Measurements from ENCODE around the gene TES. TPM values are rescaled to one million over a fixed set of nuclear protein-coding genes. Genes with fewer than 3 reads are reported as not detected.

TES gene, protein sequence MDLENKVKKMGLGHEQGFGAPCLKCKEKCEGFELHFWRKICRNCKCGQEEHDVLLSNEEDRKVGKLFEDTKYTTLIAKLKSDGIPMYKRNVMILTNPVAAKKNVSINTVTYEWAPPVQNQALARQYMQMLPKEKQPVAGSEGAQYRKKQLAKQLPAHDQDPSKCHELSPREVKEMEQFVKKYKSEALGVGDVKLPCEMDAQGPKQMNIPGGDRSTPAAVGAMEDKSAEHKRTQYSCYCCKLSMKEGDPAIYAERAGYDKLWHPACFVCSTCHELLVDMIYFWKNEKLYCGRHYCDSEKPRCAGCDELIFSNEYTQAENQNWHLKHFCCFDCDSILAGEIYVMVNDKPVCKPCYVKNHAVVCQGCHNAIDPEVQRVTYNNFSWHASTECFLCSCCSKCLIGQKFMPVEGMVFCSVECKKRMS
- total RNA-seq = 99.2 and 124 TPM in 2 replicates

DNA sequence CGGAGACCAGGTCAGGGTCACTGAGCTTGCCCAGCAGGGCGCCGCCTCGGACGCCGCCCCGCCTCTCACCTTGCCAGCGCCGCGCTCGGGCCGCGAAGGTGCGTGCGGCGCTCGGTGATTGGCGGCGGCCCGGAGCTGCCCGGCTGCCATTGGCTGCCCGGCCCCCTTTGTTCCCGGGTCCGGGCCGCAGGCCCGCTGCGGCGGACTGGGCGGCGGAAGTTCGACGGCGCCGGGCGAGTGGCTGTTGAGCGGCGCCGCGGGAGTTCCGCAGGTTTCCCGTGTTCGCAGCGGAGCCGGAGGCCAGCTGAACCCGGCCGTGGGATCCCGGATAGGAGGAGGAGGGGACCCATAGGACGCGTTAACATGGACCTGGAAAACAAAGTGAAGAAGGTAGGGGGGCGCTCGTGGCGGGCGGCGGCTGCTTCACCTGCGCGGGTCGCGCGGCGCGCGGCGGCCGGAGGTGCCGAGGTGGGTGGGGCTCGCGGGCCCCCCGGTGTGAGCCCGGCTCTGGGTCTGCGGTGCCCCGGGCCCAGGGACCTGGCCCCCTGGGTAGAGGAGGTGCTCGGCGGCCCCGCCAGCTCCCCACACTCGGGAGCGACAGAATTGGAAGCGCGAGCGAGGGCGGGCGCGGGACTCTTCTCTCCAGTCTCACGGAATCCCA is at the start of gene TES:
TES (plus strand) TSS at position 195 of the 661 bp plus-strand sequence; CDS start at position 364, 169 bp downstream.
- H3K9me3 ChIP-seq (ENCODE audit: low read depth, low read length) = no peaks in the 10 kb centered on the region
- H3K36me3 ChIP-seq (ENCODE audit: insufficient read depth, low read length) = no peaks in the 10 kb centered on the region
- H3K4me1 ChIP-seq (ENCODE audit: insufficient read depth, low read length) = peaks cover 30% of the 10 kb centered on the region
- H4K20me1 ChIP-seq (ENCODE audit: insufficient read depth, low read length) = no peaks in the 10 kb centered on the region
- TF ChIP-seq, protein P1, sequence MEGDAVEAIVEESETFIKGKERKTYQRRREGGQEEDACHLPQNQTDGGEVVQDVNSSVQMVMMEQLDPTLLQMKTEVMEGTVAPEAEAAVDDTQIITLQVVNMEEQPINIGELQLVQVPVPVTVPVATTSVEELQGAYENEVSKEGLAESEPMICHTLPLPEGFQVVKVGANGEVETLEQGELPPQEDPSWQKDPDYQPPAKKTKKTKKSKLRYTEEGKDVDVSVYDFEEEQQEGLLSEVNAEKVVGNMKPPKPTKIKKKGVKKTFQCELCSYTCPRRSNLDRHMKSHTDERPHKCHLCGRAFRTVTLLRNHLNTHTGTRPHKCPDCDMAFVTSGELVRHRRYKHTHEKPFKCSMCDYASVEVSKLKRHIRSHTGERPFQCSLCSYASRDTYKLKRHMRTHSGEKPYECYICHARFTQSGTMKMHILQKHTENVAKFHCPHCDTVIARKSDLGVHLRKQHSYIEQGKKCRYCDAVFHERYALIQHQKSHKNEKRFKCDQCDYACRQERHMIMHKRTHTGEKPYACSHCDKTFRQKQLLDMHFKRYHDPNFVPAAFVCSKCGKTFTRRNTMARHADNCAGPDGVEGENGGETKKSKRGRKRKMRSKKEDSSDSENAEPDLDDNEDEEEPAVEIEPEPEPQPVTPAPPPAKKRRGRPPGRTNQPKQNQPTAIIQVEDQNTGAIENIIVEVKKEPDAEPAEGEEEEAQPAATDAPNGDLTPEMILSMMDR (IDR thresholded peaks at IDR 0.05; ENCODE audit: extremely low read depth, low read depth, low read length) = no peak
- peak; percentile 95 for DNase-seq (ENCODE audit: insufficient read length, low spot score, missing footprints)
- peak within 1 kb of the TSS; percentile 74 for H2AFZ ChIP-seq (ENCODE audit: low read length)
- H3K27ac ChIP-seq (ENCODE audit: low read depth, low read length) = peak within 1 kb of the TSS; percentile 97
- no peaks in the 10 kb centered on the region for H3K27me3 ChIP-seq (ENCODE audit: insufficient read depth, low read length)
- H3K4me2 ChIP-seq (ENCODE audit: insufficient read depth, low read length) = peak within 1 kb of the TSS; percentile 96
- peak within 1 kb of the TSS; percentile 90 for H3K4me3 ChIP-seq (ENCODE audit: insufficient read depth, low read length)
- peaks cover 36% of the 10 kb centered on the region for H3K79me2 ChIP-seq (ENCODE audit: insufficient read depth, low read length)

DNA sequence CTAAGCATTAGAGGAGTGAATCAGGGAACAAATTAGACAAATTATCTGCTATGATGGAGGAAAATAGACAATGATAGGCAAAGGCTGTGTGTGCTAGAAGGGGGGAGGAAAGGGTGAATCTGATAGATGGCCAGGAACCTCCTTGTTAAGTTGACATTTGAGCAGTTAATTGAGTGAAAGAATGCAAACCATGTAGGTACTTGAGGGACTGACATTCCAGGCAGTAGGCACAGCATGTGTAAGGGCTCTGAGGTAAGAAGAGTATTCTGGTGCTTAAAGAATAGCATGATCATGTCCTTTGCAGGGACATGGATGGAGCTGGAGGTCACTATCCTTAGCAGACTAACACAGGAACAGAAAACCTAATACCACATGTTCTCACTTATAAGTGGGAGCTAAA is 48.6 kb upstream of the TES start:
- no peaks in the 10 kb centered on the region for H3K36me3 ChIP-seq (ENCODE audit: insufficient read depth, low read length)
- no peaks in the 10 kb centered on the region for H3K79me2 ChIP-seq (ENCODE audit: insufficient read depth, low read length)
- H3K4me3 ChIP-seq (ENCODE audit: insufficient read depth, low read length) = no peak overlapping the region
- H4K20me1 ChIP-seq (ENCODE audit: insufficient read depth, low read length) = no peaks in the 10 kb centered on the region
- peaks cover 8% of the 10 kb centered on the region for H3K27me3 ChIP-seq (ENCODE audit: insufficient read depth, low read length)
- H3K4me1 ChIP-seq (ENCODE audit: insufficient read depth, low read length) = no peaks in the 10 kb centered on the region
- no peak overlapping the region for H2AFZ ChIP-seq (ENCODE audit: low read length)
- no peaks in the 10 kb centered on the region for H3K9me3 ChIP-seq (ENCODE audit: low read depth, low read length)
- TF ChIP-seq, protein P1 (IDR thresholded peaks at IDR 0.05; ENCODE audit: extremely low read depth, low read depth, low read length) = no peak
- no peak overlapping the region for H3K4me2 ChIP-seq (ENCODE audit: insufficient read depth, low read length)
- H3K27ac ChIP-seq (ENCODE audit: low read depth, low read length) = no peak overlapping the region
- DNase-seq (ENCODE audit: insufficient read length, low spot score, missing footprints) = no peak

DNA sequence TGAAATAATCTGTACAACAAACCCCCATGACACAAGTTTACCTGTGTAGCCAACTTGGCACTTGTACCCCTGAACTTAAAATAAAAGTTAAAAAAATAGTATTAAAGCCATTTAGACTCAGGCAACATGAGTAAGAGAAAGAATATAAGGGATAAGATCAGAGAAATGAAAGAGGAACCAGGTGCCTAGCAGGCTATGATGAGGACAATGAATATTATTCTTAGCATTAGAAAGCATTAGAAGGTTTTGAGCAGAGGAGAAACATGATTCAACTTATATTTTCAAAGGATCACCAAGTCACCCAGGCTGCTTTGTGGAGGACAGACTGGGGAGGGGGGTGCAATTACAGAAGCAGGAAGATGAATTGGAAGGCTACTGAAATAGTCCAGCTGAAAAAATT is 48.1 kb upstream of the TES start:
- Histone ChIP-seq H3K9me3 (ENCODE audit: low read depth, low read length) (no peaks in the 10 kb centered on the region), H4K20me1 (ENCODE audit: insufficient read depth, low read length) (no peaks in the 10 kb centered on the region), H3K27me3 (ENCODE audit: insufficient read depth, low read length) (peaks cover 8% of the 10 kb centered on the region), H3K27ac (ENCODE audit: low read depth, low read length) (no peak overlapping the region), H3K79me2 (ENCODE audit: insufficient read depth, low read length) (no peaks in the 10 kb centered on the region), H3K4me3 (ENCODE audit: insufficient read depth, low read length) (no peak overlapping the region), H3K4me1 (ENCODE audit: insufficient read depth, low read length) (no peaks in the 10 kb centered on the region), H3K4me2 (ENCODE audit: insufficient read depth, low read length) (no peak overlapping the region), H3K36me3 (ENCODE audit: insufficient read depth, low read length) (no peaks in the 10 kb centered on the region), H2AFZ (ENCODE audit: low read length) (no peak overlapping the region)
- DNase-seq (ENCODE audit: insufficient read length, low spot score, missing footprints) = no peak
- TF ChIP-seq, protein P1 (IDR thresholded peaks at IDR 0.05; ENCODE audit: extremely low read depth, low read depth, low read length) = no peak

DNA sequence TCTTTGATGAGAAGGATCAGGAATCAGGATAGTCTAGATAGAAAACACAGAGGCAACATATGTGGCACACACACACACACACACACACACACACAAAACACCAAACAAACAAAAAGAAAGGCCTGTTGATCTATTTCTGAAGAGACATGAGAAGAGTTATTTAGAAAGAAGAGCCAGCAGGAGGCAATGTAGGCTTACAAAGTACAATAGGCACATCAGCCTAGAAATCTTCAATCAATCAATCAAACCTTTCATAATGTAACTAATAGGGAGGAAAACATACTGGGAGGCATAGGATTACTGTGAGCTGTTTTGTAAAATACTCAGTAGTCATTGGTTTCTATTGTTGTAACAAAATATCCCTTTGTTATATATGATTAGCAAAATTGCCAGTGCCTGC is 47.3 kb upstream of the TES start:
- TF ChIP-seq, protein P1 (IDR thresholded peaks at IDR 0.05; ENCODE audit: extremely low read depth, low read depth, low read length) = peak; percentile 36

More for the DNA sequence above, 47.3 kb upstream of the TES start:
- H3K27me3 ChIP-seq (ENCODE audit: insufficient read depth, low read length) = peaks cover 8% of the 10 kb centered on the region
- H3K79me2 ChIP-seq (ENCODE audit: insufficient read depth, low read length) = no peaks in the 10 kb centered on the region
- H3K4me3 ChIP-seq (ENCODE audit: insufficient read depth, low read length) = no peak overlapping the region
- no peak overlapping the region for H2AFZ ChIP-seq (ENCODE audit: low read length)
- H4K20me1 ChIP-seq (ENCODE audit: insufficient read depth, low read length) = no peaks in the 10 kb centered on the region
- no peaks in the 10 kb centered on the region for H3K9me3 ChIP-seq (ENCODE audit: low read depth, low read length)
- no peak overlapping the region for H3K4me2 ChIP-seq (ENCODE audit: insufficient read depth, low read length)
- H3K36me3 ChIP-seq (ENCODE audit: insufficient read depth, low read length) = no peaks in the 10 kb centered on the region
- H3K27ac ChIP-seq (ENCODE audit: low read depth, low read length) = no peak overlapping the region
- DNase-seq (ENCODE audit: insufficient read length, low spot score, missing footprints) = no peak
- no peaks in the 10 kb centered on the region for H3K4me1 ChIP-seq (ENCODE audit: insufficient read depth, low read length)

Measured in osteoblast (primary cell).